T-helper 2 cell treated with Interferon-gamma antibody and Interleukin-4, amounts not matched to agents 5 μg/mL and 100 μg/mL, for 36 hours (primary cell): ENCODE data around the gene MUC3A.
"Not testable (repeated sequence)": the region's sequence is repeated elsewhere in the genome, so short reads cannot be mapped to it uniquely, and the experiment has no call there.

Source experiments
- DNase-seq: peaks from one replicate; pipeline ENCODE4 v3.0.0; 2021; ENCODE audit warnings: low spot score
- H3K27ac Mint-ChIP-seq: one replicate; pipeline ENCODE4 v1.8.0; 2021; ENCODE audit warnings: mild to moderate bottlenecking, mixed read lengths
- H3K27me3 Mint-ChIP-seq: one replicate; pipeline ENCODE4 v1.8.0; 2021; ENCODE audit warnings: low read depth, mixed read lengths
- H3K36me3 Mint-ChIP-seq: one replicate; pipeline ENCODE4 v1.8.0; 2021; ENCODE audit warnings: low read depth, mixed read lengths
- H3K4me1 Mint-ChIP-seq: one replicate; pipeline ENCODE4 v1.8.0; 2021; ENCODE audit warnings: low read depth, mixed read lengths
- H3K4me3 Mint-ChIP-seq: one replicate; pipeline ENCODE4 v1.8.0; 2022; ENCODE audit warnings: mild to moderate bottlenecking, moderate library complexity, mixed read lengths
- H3K9me3 Mint-ChIP-seq: one replicate; pipeline ENCODE4 v1.8.0; 2021; ENCODE audit warnings: mixed read lengths

Gene MUC3A

GRCh38 chr7:100923616-100924015 lies 25.7 kb upstream of the MUC3A start:
- not testable (repeated sequence) for H3K27ac Mint-ChIP-seq, H3K4me3 Mint-ChIP-seq

GRCh38 chr7:100929808-100930174 lies 19.5 kb upstream of the MUC3A start:
- H3K9me3 Mint-ChIP-seq = no peaks in the 10 kb centered on the region
- H3K4me1 Mint-ChIP-seq = peaks cover 1% of the 10 kb centered on the region
- peaks cover 3% of the 10 kb centered on the region for H3K27me3 Mint-ChIP-seq
- no peak overlapping the region for H3K4me3 Mint-ChIP-seq
- H3K27ac Mint-ChIP-seq = no peak overlapping the region
- H3K36me3 Mint-ChIP-seq = no peaks in the 10 kb centered on the region
- DNase-seq = no peak

More at GRCh38 chr7:100923616-100924015, 25.7 kb upstream of the MUC3A start:
- not testable (repeated sequence) for DNase-seq, H3K36me3 Mint-ChIP-seq, H3K9me3 Mint-ChIP-seq, H3K4me1 Mint-ChIP-seq
- H3K27me3 Mint-ChIP-seq = peaks cover 16% of the 10 kb centered on the region

DNA sequence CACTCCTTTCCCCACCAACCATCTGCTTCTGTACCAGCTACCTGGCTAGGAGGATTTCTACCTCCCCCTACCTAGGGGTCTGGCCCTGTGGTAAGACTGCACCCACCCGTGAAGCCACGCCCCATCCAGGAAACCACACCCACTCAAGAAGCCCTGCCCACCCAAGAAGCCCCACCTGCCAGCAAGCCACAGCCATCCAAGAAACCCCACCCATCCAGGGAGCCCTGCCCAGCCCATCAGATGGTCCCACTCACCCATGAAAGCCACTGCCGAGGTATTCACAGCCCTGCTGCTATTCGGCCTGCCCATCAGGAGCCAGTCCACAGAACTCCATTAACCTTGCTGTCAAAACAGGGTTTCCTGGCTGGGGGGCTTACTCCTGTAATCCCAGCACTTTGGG lies 15.6 kb upstream of the MUC3A start:
- no peak for DNase-seq
- Mint-ChIP-seq H3K36me3 (no peaks in the 10 kb centered on the region), H3K4me1 (peaks cover 1% of the 10 kb centered on the region), H3K27ac (no peak overlapping the region), H3K9me3 (no peaks in the 10 kb centered on the region), H3K27me3 (peaks cover 3% of the 10 kb centered on the region), H3K4me3 (no peak overlapping the region)

DNA sequence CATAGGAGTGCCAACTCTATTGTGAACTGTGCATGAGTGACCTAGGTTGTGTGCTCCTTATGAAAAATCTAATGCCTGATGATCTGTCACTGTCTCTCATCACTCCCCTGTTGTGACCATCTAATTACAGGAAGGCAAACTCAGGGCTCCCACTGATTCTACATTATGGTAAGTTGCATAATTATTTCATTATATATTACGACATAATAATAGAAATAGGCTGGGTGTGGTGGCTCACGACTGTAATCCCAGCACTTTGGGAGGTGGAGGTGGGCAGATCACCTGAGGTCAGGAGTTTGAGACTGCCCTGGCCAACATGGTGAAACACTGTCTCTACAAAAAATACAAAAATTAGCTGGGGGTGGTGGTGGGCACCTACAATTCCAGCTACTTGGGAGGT lies 14.0 kb upstream of the MUC3A start:
- H3K36me3 Mint-ChIP-seq, DNase-seq, H3K4me3 Mint-ChIP-seq, H3K27ac Mint-ChIP-seq, H3K4me1 Mint-ChIP-seq, H3K27me3 Mint-ChIP-seq, H3K9me3 Mint-ChIP-seq: not testable (repeated sequence)

GRCh38 chr7:100936167-100936566 lies 13.2 kb upstream of the MUC3A start:
- not testable (repeated sequence) for H3K4me1 Mint-ChIP-seq, H3K27me3 Mint-ChIP-seq, H3K9me3 Mint-ChIP-seq, H3K4me3 Mint-ChIP-seq, DNase-seq, H3K36me3 Mint-ChIP-seq, H3K27ac Mint-ChIP-seq

DNA sequence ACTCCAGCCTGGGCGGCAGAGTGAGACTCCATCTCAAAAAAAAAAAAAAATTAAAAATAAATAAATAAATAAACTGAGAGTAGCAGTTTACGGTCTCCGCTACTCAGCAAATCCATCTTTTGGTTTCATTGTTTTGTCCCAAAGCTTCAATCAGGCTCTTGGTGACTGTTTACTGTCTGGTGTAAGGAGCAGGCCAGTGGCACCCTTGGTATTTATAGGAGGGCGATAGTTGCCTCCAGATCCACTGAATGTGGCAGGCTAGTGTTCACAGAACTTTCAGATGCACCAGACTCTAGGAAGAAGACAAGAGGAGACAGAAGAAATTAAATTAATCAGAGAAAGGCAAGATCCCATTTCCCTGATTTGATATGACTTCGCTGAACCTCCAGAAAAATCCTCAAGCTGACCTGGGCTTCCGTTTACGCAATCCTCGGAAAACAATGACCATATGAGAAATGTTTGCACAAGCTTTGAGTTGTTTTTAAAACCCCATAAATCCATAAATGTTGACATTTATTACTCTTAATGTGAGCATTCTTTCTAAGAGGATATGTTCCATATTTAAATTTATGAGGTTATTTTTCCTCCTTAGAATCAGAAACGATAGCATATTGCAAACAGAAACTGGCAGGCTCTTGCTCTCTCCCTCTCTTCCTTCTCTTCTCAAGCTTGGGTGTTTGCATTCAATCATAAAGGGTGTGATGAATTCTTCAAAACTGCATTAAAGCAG lies 7.1 kb upstream of the MUC3A start:
- no peaks in the 10 kb centered on the region for H3K4me1 Mint-ChIP-seq
- H3K27me3 Mint-ChIP-seq = peaks cover 6% of the 10 kb centered on the region
- H3K27ac Mint-ChIP-seq = no peak overlapping the region
- no peaks in the 10 kb centered on the region for H3K36me3 Mint-ChIP-seq
- no peak for DNase-seq
- H3K4me3 Mint-ChIP-seq = no peak overlapping the region
- H3K9me3 Mint-ChIP-seq = peaks cover 10% of the 10 kb centered on the region

DNA sequence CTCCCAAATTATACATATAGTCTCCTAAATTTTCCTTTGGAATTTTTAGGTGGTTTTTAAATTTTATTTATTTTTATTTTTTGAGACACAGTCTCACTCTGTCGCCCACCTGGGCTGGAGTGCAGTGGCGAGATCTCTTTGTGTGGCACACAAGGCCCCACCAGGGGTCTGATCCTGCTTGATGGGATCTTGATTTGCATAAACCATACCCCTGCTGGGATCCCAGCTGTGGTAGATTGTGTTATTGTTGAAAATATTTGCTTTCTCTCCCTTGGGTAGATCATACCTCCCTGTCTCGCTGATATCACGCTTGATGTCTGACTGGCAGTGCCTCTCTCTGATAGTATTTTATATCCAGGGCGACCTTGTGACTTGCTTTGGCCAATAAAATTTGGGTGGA lies 5.6 kb upstream of the MUC3A start:
- H3K9me3 Mint-ChIP-seq = peaks cover 10% of the 10 kb centered on the region
- peaks cover 6% of the 10 kb centered on the region for H3K27me3 Mint-ChIP-seq
- H3K4me3 Mint-ChIP-seq = no peak overlapping the region
- DNase-seq = no peak
- H3K27ac Mint-ChIP-seq = no peak overlapping the region
- no peaks in the 10 kb centered on the region for H3K36me3 Mint-ChIP-seq
- no peaks in the 10 kb centered on the region for H3K4me1 Mint-ChIP-seq

GRCh38 chr7:100944138-100944537 lies 5.2 kb upstream of the MUC3A start:
- peaks cover 10% of the 10 kb centered on the region for H3K9me3 Mint-ChIP-seq
- H3K36me3 Mint-ChIP-seq = no peaks in the 10 kb centered on the region
- no peak for DNase-seq
- H3K27ac Mint-ChIP-seq = no peak overlapping the region
- no peaks in the 10 kb centered on the region for H3K4me1 Mint-ChIP-seq
- H3K27me3 Mint-ChIP-seq = peaks cover 8% of the 10 kb centered on the region
- H3K4me3 Mint-ChIP-seq = no peak overlapping the region

- no peaks in the 10 kb centered on the region for H3K36me3 Mint-ChIP-seq
- H3K9me3 Mint-ChIP-seq = peaks cover 3% of the 10 kb centered on the region
- no peak overlapping the region for H3K4me3 Mint-ChIP-seq
- H3K27ac Mint-ChIP-seq = no peak overlapping the region
- H3K27me3 Mint-ChIP-seq = peaks cover 16% of the 10 kb centered on the region
- no peaks in the 10 kb centered on the region for H3K4me1 Mint-ChIP-seq
- no peak for DNase-seq
Observed at GRCh38 chr7:100946111-100946510, 3.2 kb upstream of the MUC3A start.

- Mint-ChIP-seq H3K36me3 (no peaks in the 10 kb centered on the region), H3K27ac (no peak overlapping the region), H3K4me3 (no peak overlapping the region), H3K27me3 (peaks cover 16% of the 10 kb centered on the region), H3K9me3 (peaks cover 3% of the 10 kb centered on the region), H3K4me1 (no peaks in the 10 kb centered on the region)
- no peak for DNase-seq
Observed at GRCh38 chr7:100946766-100947365, 2.5 kb upstream of the MUC3A start.

- no peaks in the 10 kb centered on the region for H3K4me1 Mint-ChIP-seq
Observed at GRCh38 chr7:100947792-100948191, 1.5 kb upstream of the MUC3A start.

GRCh38 chr7:100949933-100950443 lies 654 bp downstream of the MUC3A start:
- no peaks in the 10 kb centered on the region for H3K36me3 Mint-ChIP-seq
- no peak for DNase-seq
- peaks cover 14% of the 10 kb centered on the region for H3K27me3 Mint-ChIP-seq
- H3K27ac Mint-ChIP-seq = no peak overlapping the region
- H3K9me3 Mint-ChIP-seq = no peaks in the 10 kb centered on the region
- no peaks in the 10 kb centered on the region for H3K4me1 Mint-ChIP-seq
- H3K4me3 Mint-ChIP-seq = no peak overlapping the region

More at GRCh38 chr7:100947792-100948191, 1.5 kb upstream of the MUC3A start:
- Mint-ChIP-seq H3K27ac (no peak overlapping the region), H3K9me3 (peaks cover 3% of the 10 kb centered on the region), H3K36me3 (no peaks in the 10 kb centered on the region), H3K4me3 (no peak overlapping the region), H3K27me3 (peaks cover 14% of the 10 kb centered on the region)
- no peak for DNase-seq

DNA sequence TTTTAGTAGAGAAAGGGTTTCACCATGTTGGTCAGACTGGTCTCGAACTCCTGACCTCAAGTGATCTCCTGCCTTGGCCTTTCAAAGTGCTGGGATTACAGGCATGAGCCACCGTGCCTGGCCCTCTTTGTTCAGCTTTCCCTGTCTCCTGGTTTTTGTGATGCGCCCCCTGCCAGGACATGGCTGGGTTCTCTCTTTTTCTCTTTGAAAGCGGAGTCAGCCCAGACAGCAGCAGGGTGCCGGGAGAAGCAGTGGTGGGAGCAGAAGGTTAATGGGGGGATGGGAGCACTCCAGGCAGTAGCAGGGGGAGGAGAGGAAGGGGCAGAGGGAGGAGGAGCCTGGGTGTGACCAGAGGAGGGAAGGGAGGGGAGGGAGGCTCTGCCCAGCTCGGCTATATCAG lies 1.8 kb downstream of the MUC3A start:
- Mint-ChIP-seq H3K36me3 (no peaks in the 10 kb centered on the region), H3K4me1 (no peaks in the 10 kb centered on the region), H3K9me3 (no peaks in the 10 kb centered on the region), H3K27me3 (peaks cover 12% of the 10 kb centered on the region), H3K27ac (no peak overlapping the region), H3K4me3 (no peak overlapping the region)
- no peak for DNase-seq

GRCh38 chr7:100951888-100952560 lies 2.7 kb downstream of the MUC3A start:
- no peak overlapping the region for H3K27ac Mint-ChIP-seq
- peaks cover 11% of the 10 kb centered on the region for H3K27me3 Mint-ChIP-seq
- no peak overlapping the region for H3K4me3 Mint-ChIP-seq
- H3K36me3 Mint-ChIP-seq = no peaks in the 10 kb centered on the region
- H3K9me3 Mint-ChIP-seq = no peaks in the 10 kb centered on the region
- no peaks in the 10 kb centered on the region for H3K4me1 Mint-ChIP-seq
- no peak for DNase-seq
